ENCODE data around the gene GRK7. TPM values are rescaled to one million over a fixed set of nuclear protein-coding genes. Genes with fewer than 3 reads are reported as not detected.

GRK7 gene
- total RNA-seq, 1 experiment from 2014 or later, result not detected

GRCh38 chr3:141726483-141726882 lies 36.7 kb upstream of the GRK7 start:
- H3T11ph ChIP-seq (ENCODE audit: low read length), result no peak overlapping the region
- no peak overlapping the region for H4K8ac ChIP-seq (replicated peaks; ENCODE audit: insufficient read length, low read depth, low read length)
- no peak overlapping the region for H2BK120ac ChIP-seq (ENCODE audit: low read depth, low read length, poor library complexity, severe bottlenecking)
- WGBS (ENCODE audit: extremely low coverage, insufficient read length, low lambda C conversion rate), result no CpG with 5 or more reads among the region's 1 CpG
- H2BK15ac ChIP-seq (ENCODE audit: low read depth, low read length), result no peak overlapping the region
- no peak overlapping the region for H3K18ac ChIP-seq (ENCODE audit: insufficient read length, low read depth, low read length)
- no peak overlapping the region for H2AK5ac ChIP-seq (ENCODE audit: insufficient read length, low read length)
- Mint-ChIP-seq H3K4me3 (no peak overlapping the region), H3K36me3 (ENCODE audit: insufficient read depth in 1 of 3, low read depth in 3 of 3) (no peaks in the 10 kb centered on the region), H3K27ac (no peak overlapping the region), H3K4me1 (peaks cover 9 to 13% of the 10 kb centered on the region in 2 experiments), H3K27me3 (ENCODE audit: low read depth) (no peaks in the 10 kb centered on the region), H3K9me3 (no peaks in the 10 kb centered on the region)
- no peaks in the 10 kb centered on the region for H3K9me3 ChIP-seq (ENCODE audit: control insufficient read depth, low read depth, low read length)
- H4K5ac ChIP-seq (ENCODE audit: insufficient read length, low read depth, low read length), result no peak overlapping the region
- TF ChIP-seq CTCF (conservative IDR thresholded peaks at IDR 0.05), result no peak
- no peaks in the 10 kb centered on the region for H3K27me3 ChIP-seq (ENCODE audit: insufficient read depth, low read length)
- H3K4ac ChIP-seq (ENCODE audit: low read depth, low read length), result no peak overlapping the region
- no peak overlapping the region for H3K56ac ChIP-seq (ENCODE audit: insufficient read length, low read depth, low read length)
- H3K9ac ChIP-seq (ENCODE audit: extremely low read depth, insufficient read length, low read length), result no peak overlapping the region
- no peaks in the 10 kb centered on the region for H3K23me2 ChIP-seq (ENCODE audit: insufficient read length, low read depth, low read length, poor library complexity, severe bottlenecking)
- H3K4me2 ChIP-seq (ENCODE audit: insufficient read depth, insufficient read length, low read length), result no peak overlapping the region
- H3K23ac ChIP-seq (ENCODE audit: insufficient read length, low read depth, low read length), result no peak overlapping the region
- no peaks in the 10 kb centered on the region for H4K20me1 ChIP-seq (ENCODE audit: control insufficient read depth, insufficient read depth, insufficient read length)
- H4K91ac ChIP-seq (ENCODE audit: insufficient read length, low read depth, low read length), result no peak overlapping the region
- H2BK20ac ChIP-seq (ENCODE audit: low read depth, low read length, poor library complexity, severe bottlenecking), result no peak overlapping the region
- H3K79me2 ChIP-seq (ENCODE audit: insufficient read depth, low read length), result no peaks in the 10 kb centered on the region
- H2BK5ac ChIP-seq (ENCODE audit: insufficient read length, low read length), result no peak overlapping the region
- H3K27ac ChIP-seq (ENCODE audit: insufficient read length, low read depth, low read length), result no peak overlapping the region
- H3K4me1 ChIP-seq (ENCODE audit: insufficient read depth, low read length), result no peaks in the 10 kb centered on the region
- H3K14ac ChIP-seq (ENCODE audit: insufficient read depth, low read length), result no peak overlapping the region
- no peak overlapping the region for H2AFZ ChIP-seq (ENCODE audit: low read length)
- H3K79me1 ChIP-seq (ENCODE audit: insufficient read depth, low read depth, low read length, poor library complexity, severe bottlenecking), result no peaks in the 10 kb centered on the region
- H2BK12ac ChIP-seq (ENCODE audit: insufficient read length, low read depth, low read length), result no peak overlapping the region
- DNase-seq, result no peak
